GM12878 (cell line): ENCODE results near the gene TEX2. TPM values are rescaled to one million over a fixed set of nuclear protein-coding genes. Genes with fewer than 3 reads are reported as not detected.

Experiments used
- ATAC-seq: fragments of 200-7000 bp; cut with Tn5 transposase; 3 replicates; pipeline ENCODE4 v1.9.1; 2020; ENCODE audit warnings: mild to moderate bottlenecking, moderate library complexity
- BruUV-seq: library from RNA; stranded (reverse); fragments of 400-500 nt; replicated peaks from 2 replicates; lab custom pipeline; 2021; lab: Mats Ljungman, UMichigan
- CTCF ChIA-PET: fragments of 300-600 bp; sonication (Branson Sonifier 250); formaldehyde crosslinking; extraction: SDS; loops from one replicate; lab custom pipeline; 2021; ENCODE audit warnings: inconsistent platforms; lab: Yijun Ruan, JAX
- POLR2A ChIA-PET: fragments of 350-600 bp; formaldehyde crosslinking; extraction: SDS; loops from one replicate; lab custom pipeline; 2021; ENCODE audit warnings: inconsistent platforms; lab: Charles Lee
- RAD21 ChIA-PET: fragments of 300-600 bp; sonication (Branson Sonifier 250); formaldehyde crosslinking; loops from one replicate; lab custom pipeline; 2023; ENCODE audit warnings: antibody characterized with exemption; ENCODE audit not compliant: unreplicated experiment; lab: Charles Lee
- SMC1A ChIA-PET: fragments of 300-600 bp; sonication (Branson Sonifier 250); formaldehyde crosslinking; loops from one replicate; lab custom pipeline; 2023; ENCODE audit not compliant: unreplicated experiment, uncharacterized antibody; lab: Charles Lee
- DNase-seq: peaks from one replicate; pipeline ENCODE4 v3.0.0-alpha.2; 2011; ENCODE audit warnings: low read depth, low spot score
- FAIRE-seq: peaks from 3 replicates; lab custom pipeline; 2011; peaks lifted over from hg19 to GRCh38; lab: Jason Lieb, UNC
- H2AFZ ChIP-seq: 2 replicates; pipeline ENCODE4 v1.6.0; 2011; ENCODE audit warnings: low read depth, low read length, control low read depth; ENCODE audit not compliant: control insufficient read depth
- H3K27ac ChIP-seq: 2 replicates; pipeline ENCODE4 v1.5.1; 2011; ENCODE audit warnings: control low read depth; ENCODE audit not compliant: control insufficient read depth, insufficient read depth
- H3K27me3 ChIP-seq, 2 experiments: replicated peaks in 1 of 2; 2 replicates each; pipeline versions ENCODE4 v1.6.0 to v1.6.1; 2011; ENCODE audit warnings: low read length in 1 of 2; ENCODE audit not compliant: control insufficient read depth in 2 of 2, insufficient read depth in 2 of 2
- H3K36me3 ChIP-seq, 2 experiments: 2 replicates each; pipeline ENCODE4 v1.5.1; 2011; ENCODE audit warnings: low read length in 1 of 2; ENCODE audit not compliant: control insufficient read depth in 2 of 2, insufficient read depth in 2 of 2
- H3K4me1 ChIP-seq: 2 replicates; pipeline ENCODE4 v1.6.1; 2011; ENCODE audit warnings: mild to moderate bottlenecking, low read length, moderate library complexity, mixed read lengths; ENCODE audit not compliant: control insufficient read depth, insufficient read depth
- H3K4me2 ChIP-seq: 2 replicates; pipeline ENCODE4 v1.6.0; 2011; ENCODE audit warnings: control low read depth; ENCODE audit not compliant: control insufficient read depth, insufficient read depth
- H3K4me3 ChIP-seq: fragments of 200-600 bp; sonication (generic); 2 replicates; pipeline ENCODE4 v1.5.1; 2016
- H3K79me2 ChIP-seq: 2 replicates; pipeline ENCODE4 v1.6.0; 2011; ENCODE audit warnings: low read length; ENCODE audit not compliant: control insufficient read depth, insufficient read depth
- H3K9ac ChIP-seq: 2 replicates; pipeline ENCODE4 v1.8.0; 2011; ENCODE audit warnings: low read length, control low read depth, mixed read lengths; ENCODE audit not compliant: control insufficient read depth, insufficient read depth
- H3K9me3 ChIP-seq: replicated peaks from 3 replicates; pipeline ENCODE4 v1.5.1; 2011; ENCODE audit warnings: mild to moderate bottlenecking, low read length; ENCODE audit not compliant: control insufficient read depth, insufficient read depth
- H4K20me1 ChIP-seq: 2 replicates; pipeline ENCODE4 v1.6.0; 2011; ENCODE audit not compliant: control insufficient read depth, insufficient read depth
- ASH2L ChIP-seq: fragments of 300-600, 200-600 bp; sonication (generic); IDR thresholded peaks from 2 replicates; pipeline ENCODE4 v1.6.1; 2017; ENCODE audit warnings: low read depth, mild to moderate bottlenecking, borderline replicate concordance
- BRCA1 ChIP-seq: IDR thresholded peaks from 2 replicates; pipeline ENCODE4 v1.6.1; 2011; ENCODE audit warnings: low read depth, low read length, improper control_type of control experiment
- CBX5 ChIP-seq: sonication (generic); IDR thresholded peaks from 2 replicates; pipeline ENCODE4 v1.6.1; 2016; ENCODE audit warnings: low read depth, moderate library complexity, mild to moderate bottlenecking, inconsistent platforms
- CREM ChIP-seq: IDR thresholded peaks from 2 replicates; pipeline ENCODE4 v1.6.1; 2014; ENCODE audit warnings: antibody characterized with exemption, low read depth
- GATAD2B ChIP-seq: fragments of 450-650 bp; conservative IDR thresholded peaks from 2 replicates; pipeline ENCODE4 v1.6.1; 2017; ENCODE audit warnings: low read depth, mild to moderate bottlenecking, moderate library complexity
- MEF2A ChIP-seq: IDR thresholded peaks from 2 replicates; pipeline ENCODE4 v1.6.1; 2011; ENCODE audit warnings: low read depth, mild to moderate bottlenecking, low read length, moderate library complexity; ENCODE audit not compliant: insufficient read depth
- MEF2B ChIP-seq: fragments of 450-650 bp; IDR thresholded peaks from 2 replicates; pipeline ENCODE4 v1.6.1; 2018; ENCODE audit warnings: mild to moderate bottlenecking, moderate library complexity; ENCODE audit not compliant: partially characterized antibody, poor library complexity, severe bottlenecking
- MTA3 ChIP-seq: IDR thresholded peaks from 2 replicates; pipeline ENCODE4 v1.6.1; 2012; ENCODE audit warnings: low read length, inconsistent platforms, borderline replicate concordance
- MYB ChIP-seq: fragments of 150-350 bp; IDR thresholded peaks from 2 replicates; pipeline ENCODE4 v1.6.1; 2014; ENCODE audit warnings: mild to moderate bottlenecking, low read depth, low read length, borderline replicate concordance
- NBN ChIP-seq: fragments of 450-650 bp; IDR thresholded peaks from 2 replicates; pipeline ENCODE4 v1.6.1; 2016
- NR2C2 ChIP-seq: IDR thresholded peaks from 2 replicates; pipeline ENCODE4 v1.6.1; 2011; ENCODE audit warnings: borderline replicate concordance, low read depth; ENCODE audit not compliant: control insufficient read depth, insufficient read length
- RCOR1 ChIP-seq: conservative IDR thresholded peaks from 2 replicates; pipeline ENCODE4 v1.6.1; 2012; ENCODE audit warnings: low read depth, low read length, improper control_type of control experiment
- RFX5 ChIP-seq: IDR thresholded peaks from 2 replicates; pipeline ENCODE4 v1.6.1; 2011; ENCODE audit warnings: low read depth, low read length, improper control_type of control experiment
- SIN3A ChIP-seq: IDR thresholded peaks from 2 replicates; pipeline ENCODE4 v1.6.1; 2012; ENCODE audit warnings: low read depth, low read length, improper control_type of control experiment
- SPI1 ChIP-seq: IDR thresholded peaks from 2 replicates; pipeline ENCODE4 v1.6.1; 2011; ENCODE audit warnings: low read depth, mild to moderate bottlenecking, low read length, moderate library complexity, borderline replicate concordance; ENCODE audit not compliant: insufficient read depth
- STAT1 ChIP-seq: fragments of 450-650 bp; conservative IDR thresholded peaks from 2 replicates; pipeline ENCODE4 v1.6.1; 2014; ENCODE audit warnings: antibody characterized with exemption, mild to moderate bottlenecking
- YBX1 ChIP-seq: fragments of 450-650 bp; IDR thresholded peaks from 2 replicates; pipeline ENCODE4 v1.6.1; 2016; ENCODE audit warnings: antibody characterized with exemption
- ZNF274 ChIP-seq: IDR thresholded peaks from one replicate; pipeline ENCODE4 v1.8.0; 2011; ENCODE audit not compliant: insufficient read length, insufficient read depth
- whole genome bisulfite sequencing: methylation state at CpG from one replicate; pipeline ENCODE4 v1.1.6; 2016; ENCODE audit warnings: low lambda C conversion rate; ENCODE audit not compliant: insufficient replicate concordance, insufficient coverage; ENCODE audit errors: missing lambda C conversion rate; 5-methylcytosine and 5-hydroxymethylcytosine counted together
- in situ Hi-C: fragments of 300-500 bp; cut with MboI; formaldehyde crosslinking; loops from 9 replicates; pipeline ENCODE4 v1.14.3; 2018; ENCODE audit warnings: mixed read lengths
- intact Hi-C: fragments of 100-400 bp; cut with micrococcal nuclease; formaldehyde crosslinking; loops from one replicate; pipeline ENCODE4 v1.14.2; 2022; ENCODE audit not compliant: unreplicated experiment
- polyA plus RNA-seq, 11 experiments: library from polyadenylated mRNA; depleted of rRNA in 4 of 11; unstranded in 6 of 11; stranded (reverse) in 5 of 11; fragments of >200 nt; fragmentation: Nextera tagmentation in 4 of 11; fragmentation: Illumina TruSeq in 1 of 11; extraction: Ambion mirVana in 4 of 11; extraction: Trizol in 1 of 11; gene quantifications; 1 replicate in 1 of 11; 2 replicates in 10 of 11; pipeline versions ENCODE4 v1.2.1 to v1.2.3, GENCODE V29; 2011 to 2016; ENCODE audit warnings: inconsistent platforms in 2 of 11, missing spikeins in 2 of 11, low read depth in 1 of 11
- total RNA-seq, 4 experiments: library from RNA; depleted of rRNA in 3 of 4; stranded (reverse); fragments of >200 nt in 3 of 4; fragmentation: Illumina TruSeq in 1 of 4; extraction: Trizol in 1 of 4; gene quantifications; 2 replicates each; pipeline versions ENCODE4 v1.2.1 to v1.2.3, GENCODE V29; 2013 to 2021
- TF ChIP-seq, protein P1 (sequence below): fragments of 450-650 bp; IDR thresholded peaks from 2 replicates; pipeline ENCODE4 v1.6.1; 2014; ENCODE audit warnings: mild to moderate bottlenecking
- TF ChIP-seq, protein P2 (sequence below): fragments of 450-650 bp; IDR thresholded peaks from 2 replicates; pipeline ENCODE4 v1.6.1; 2018; ENCODE audit warnings: mild to moderate bottlenecking, low read depth, moderate library complexity; ENCODE audit not compliant: partially characterized antibody

Gene TEX2
- total and polyA plus RNA-seq, 10 of the 15 experiments (the other 5 are each of a cell fraction or from before 2014, with no cell fraction given), result 3.8 to 19.9 (median 15.8) TPM

GRCh38 chr17:64145751-64146417, 117.2 kb downstream of the TEX2 start:
- Histone ChIP-seq H3K4me1 (peaks cover 3% of the 10 kb centered on the region; the same call in 1 of the 2 replicates), H2AFZ (peak overlapping the region; percentile 89), H3K36me3 (peaks cover 3 to 10% of the 10 kb centered on the region in 2 experiments), H3K4me2 (peak overlapping the region; percentile 92), H4K20me1 (no peaks in the 10 kb centered on the region), H3K27ac (peak overlapping the region; percentile 94), H3K4me3 (peak overlapping the region; percentile 79), H3K9me3 (no peaks in the 10 kb centered on the region), H3K9ac (peak overlapping the region; percentile 99), H3K27me3 (no peaks in the 10 kb centered on the region), H3K79me2 (peaks cover 20% of the 10 kb centered on the region)
- ATAC-seq (peak; percentile 95), FAIRE-seq (peak; percentile 97), DNase-seq (peak; percentile 97)
- 2% methylated on average over 51 of the region's 51 CpGs for WGBS
- POLR2A ChIA-PET, result interaction anchor here (0.6 to 2.3 kb wide), 35 partner anchors 8 to 840 kb away, joined by 3 to 13 read pairs (median 3); partner anchors contain the start of genes CEP95, DDX5, ICAM2 and POLG2
- CTCF ChIA-PET, result interaction anchor here (0.6 to 6.1 kb wide), 16 partner anchors 8 to 781 kb away, joined by 3 to 72 read pairs (median 4); partner anchors contain the start of gene ICAM2
- intact Hi-C loops, result loop anchor here (5.0 kb wide), 2 partner anchors 116 to 136 kb away; partner anchors contain the start of gene TEX2
- RAD21 ChIA-PET, result interaction anchor here (0.6 to 2.5 kb wide), 19 partner anchors 10 to 509 kb away, joined by 3 to 22 read pairs (median 4); partner anchors contain the start of genes CD79B and ERN1
- BruUV-seq, result TSS peak; percentile 87
- in situ Hi-C loops, result no loop called here
- SMC1A ChIA-PET, result interaction anchor here (0.7 to 5.7 kb wide), 16 partner anchors 13 to 226 kb away, joined by 3 to 50 read pairs (median 3); partner anchors contain the start of gene ICAM2
- no peak for TF ChIP-seq BRCA1
- no peak for TF ChIP-seq NR2C2
- TF ChIP-seq NBN, result no peak; the same call in none of the 2 replicates
- peak; percentile 42; the same call in 1 of the 2 replicates for TF ChIP-seq GATAD2B
- no peak for TF ChIP-seq MTA3
- TF ChIP-seq, protein P1, sequence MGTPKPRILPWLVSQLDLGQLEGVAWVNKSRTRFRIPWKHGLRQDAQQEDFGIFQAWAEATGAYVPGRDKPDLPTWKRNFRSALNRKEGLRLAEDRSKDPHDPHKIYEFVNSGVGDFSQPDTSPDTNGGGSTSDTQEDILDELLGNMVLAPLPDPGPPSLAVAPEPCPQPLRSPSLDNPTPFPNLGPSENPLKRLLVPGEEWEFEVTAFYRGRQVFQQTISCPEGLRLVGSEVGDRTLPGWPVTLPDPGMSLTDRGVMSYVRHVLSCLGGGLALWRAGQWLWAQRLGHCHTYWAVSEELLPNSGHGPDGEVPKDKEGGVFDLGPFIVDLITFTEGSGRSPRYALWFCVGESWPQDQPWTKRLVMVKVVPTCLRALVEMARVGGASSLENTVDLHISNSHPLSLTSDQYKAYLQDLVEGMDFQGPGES, result peak; percentile 82; the same call in 1 of the 2 replicates
- 0 out of 2 replicates have a peak, but pooled peaks have one; percentile 52 for TF ChIP-seq CBX5
- TF ChIP-seq MEF2A, result no peak
- peak; percentile 18 for TF ChIP-seq MEF2B
- TF ChIP-seq STAT1, result no peak
- TF ChIP-seq ZNF274, result no peak
- TF ChIP-seq, protein P2, sequence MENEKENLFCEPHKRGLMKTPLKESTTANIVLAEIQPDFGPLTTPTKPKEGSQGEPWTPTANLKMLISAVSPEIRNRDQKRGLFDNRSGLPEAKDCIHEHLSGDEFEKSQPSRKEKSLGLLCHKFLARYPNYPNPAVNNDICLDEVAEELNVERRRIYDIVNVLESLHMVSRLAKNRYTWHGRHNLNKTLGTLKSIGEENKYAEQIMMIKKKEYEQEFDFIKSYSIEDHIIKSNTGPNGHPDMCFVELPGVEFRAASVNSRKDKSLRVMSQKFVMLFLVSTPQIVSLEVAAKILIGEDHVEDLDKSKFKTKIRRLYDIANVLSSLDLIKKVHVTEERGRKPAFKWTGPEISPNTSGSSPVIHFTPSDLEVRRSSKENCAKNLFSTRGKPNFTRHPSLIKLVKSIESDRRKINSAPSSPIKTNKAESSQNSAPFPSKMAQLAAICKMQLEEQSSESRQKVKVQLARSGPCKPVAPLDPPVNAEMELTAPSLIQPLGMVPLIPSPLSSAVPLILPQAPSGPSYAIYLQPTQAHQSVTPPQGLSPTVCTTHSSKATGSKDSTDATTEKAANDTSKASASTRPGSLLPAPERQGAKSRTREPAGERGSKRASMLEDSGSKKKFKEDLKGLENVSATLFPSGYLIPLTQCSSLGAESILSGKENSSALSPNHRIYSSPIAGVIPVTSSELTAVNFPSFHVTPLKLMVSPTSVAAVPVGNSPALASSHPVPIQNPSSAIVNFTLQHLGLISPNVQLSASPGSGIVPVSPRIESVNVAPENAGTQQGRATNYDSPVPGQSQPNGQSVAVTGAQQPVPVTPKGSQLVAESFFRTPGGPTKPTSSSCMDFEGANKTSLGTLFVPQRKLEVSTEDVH, result no peak
- TF ChIP-seq RCOR1, result peak; percentile 38; the same call in 1 of the 2 replicates
- 0 out of 2 replicates have a peak, but pooled peaks have one; percentile 73 for TF ChIP-seq CREM
- no peak for TF ChIP-seq SPI1
- TF ChIP-seq ASH2L, result 0 out of 2 replicates have a peak, but pooled peaks have one; percentile 18
- 0 out of 2 replicates have a peak, but pooled peaks have one; percentile 22 for TF ChIP-seq MYB
- no peak for TF ChIP-seq RFX5
- TF ChIP-seq YBX1, result no peak
- peak; percentile 93 for TF ChIP-seq SIN3A
